HG03025 (cell line): ENCODE measurements around the gene DGCR2.
"Not testable (repeated sequence)": the region's sequence is repeated elsewhere in the genome, so short reads cannot be mapped to it uniquely, and the experiment has no call there.

Experiments used
- ATAC-seq: cut with Tn5 transposase; IDR thresholded peaks from one replicate; pipeline ENCODE4 v1.9.1; 2021; ENCODE audit warnings: mild to moderate bottlenecking, moderate library complexity; ENCODE audit not compliant: unreplicated experiment, low FRiP score

The DGCR2 gene

GRCh38 chr22:19122143-19122751 lies at the start of gene DGCR2:
Gene DGCR2, minus strand, starts transcription at chr22:19122412. Its CDS starts 206 bp downstream, at chr22:19122206.
- ATAC-seq, result peak; percentile 68

- ATAC-seq, result no peak
Measured at GRCh38 chr22:19169947-19170318, 47.7 kb upstream of the DGCR2 start.

- no peak for ATAC-seq
Measured at GRCh38 chr22:19169002-19169946, 47.1 kb upstream of the DGCR2 start.

- no peak for ATAC-seq
Measured at GRCh38 chr22:19168088-19168890, 46.1 kb upstream of the DGCR2 start.

- no peak for ATAC-seq
Measured at GRCh38 chr22:19167106-19167869, 45.1 kb upstream of the DGCR2 start.

- no peak for ATAC-seq
Measured at GRCh38 chr22:19166421-19166820, 44.2 kb upstream of the DGCR2 start.

- ATAC-seq, result no peak
Measured at GRCh38 chr22:19164425-19164824, 42.2 kb upstream of the DGCR2 start.

- ATAC-seq, result not testable (repeated sequence)
Measured at GRCh38 chr22:19158649-19159048, 36.4 kb upstream of the DGCR2 start.

- not testable (repeated sequence) for ATAC-seq
Measured at GRCh38 chr22:19156109-19156508, 33.9 kb upstream of the DGCR2 start.

GRCh38 chr22:19152942-19153883 lies 31.0 kb upstream of the DGCR2 start:
- no peak for ATAC-seq

GRCh38 chr22:19151329-19152191 lies 29.3 kb upstream of the DGCR2 start:
- no peak for ATAC-seq

GRCh38 chr22:19150482-19151328 lies 28.5 kb upstream of the DGCR2 start:
- ATAC-seq, result no peak

GRCh38 chr22:19149991-19150390 lies 27.8 kb upstream of the DGCR2 start, which contains the start of gene GSC2:
Gene GSC2, minus strand, starts transcription at chr22:19150292. Its CDS starts 9 bp downstream, at chr22:19150283.
- ATAC-seq, result no peak

GRCh38 chr22:19149047-19149883 lies 27.1 kb upstream of the DGCR2 start:
- no peak for ATAC-seq

- ATAC-seq, result no peak
Measured at GRCh38 chr22:19148417-19149046, 26.3 kb upstream of the DGCR2 start.
